ENCODE results near the gene ISG20.

Gene ISG20

GRCh38 chr15:88652456-88653199 lies 13.8 kb downstream of the ISG20 start:
- Histone ChIP-seq H3K4me1 (ENCODE audit: control insufficient read depth, insufficient read depth, low read length) (peaks cover 9% of the 10 kb centered on the region), H3K36me3 (ENCODE audit: control insufficient read depth in 2 of 2, insufficient read depth in 1 of 2, low read length in 2 of 2) (no peaks in the 10 kb centered on the region), H3K27ac (ENCODE audit: extremely low read depth, low read depth, low read length) (no peak overlapping the region), H3K4me3 (ENCODE audit: low read depth, low read length) (no peak overlapping the region), H3K9me3 (ENCODE audit: control insufficient read depth, insufficient read depth, low read depth, low read length) (no peaks in the 10 kb centered on the region)
- CTCF ChIA-PET = interaction anchor here (0.7 to 1.1 kb wide), 3 partner anchors 176 to 555 kb away, joined by 3 read pairs; no protein-coding TSS in a partner anchor
- POLR2A ChIA-PET = interaction anchor here (1.5 kb wide), 1 partner anchor 14 kb away, joined by 3 read pairs; the partner anchor contains the start of gene ISG20
- no peak for TF ChIP-seq ZNF654 (tag by site-specific recombination; IDR thresholded peaks at IDR 0.05; ENCODE audit: low read depth)
- TF ChIP-seq ZBTB20 (tag by site-specific recombination; IDR thresholded peaks at IDR 0.05) = peak; percentile 42; the same call in 1 of the 2 replicates
- no peak for TF ChIP-seq ZNF311 (tag by site-specific recombination; IDR thresholded peaks at IDR 0.05; ENCODE audit: borderline replicate concordance)
- TF ChIP-seq ZSCAN16 (tag by site-specific recombination; IDR thresholded peaks at IDR 0.05) = no peak
- no peak for TF ChIP-seq ZNF768 (tag by site-specific recombination; IDR thresholded peaks at IDR 0.05)
- TF ChIP-seq ZNF175 (tag by site-specific recombination; IDR thresholded peaks at IDR 0.05) = no peak
- no peak for TF ChIP-seq ZNF280D (tag by site-specific recombination; IDR thresholded peaks at IDR 0.05)
- no peak for TF ChIP-seq KLF10 (tag by site-specific recombination; IDR thresholded peaks at IDR 0.05)
- TF ChIP-seq ZNF510 (tag by site-specific recombination; IDR thresholded peaks at IDR 0.05; ENCODE audit: insufficient replicate concordance) = no peak
- TF ChIP-seq ELK4 (IDR thresholded peaks at IDR 0.05; ENCODE audit: borderline replicate concordance, low read depth, low read length) = no peak
- no peak for TF ChIP-seq ZFP3 (tag by site-specific recombination; IDR thresholded peaks at IDR 0.05; ENCODE audit: low read depth)
- peak; percentile 84 for TF ChIP-seq ZIC2 (tag by site-specific recombination; IDR thresholded peaks at IDR 0.05)
- TF ChIP-seq, protein P1, sequence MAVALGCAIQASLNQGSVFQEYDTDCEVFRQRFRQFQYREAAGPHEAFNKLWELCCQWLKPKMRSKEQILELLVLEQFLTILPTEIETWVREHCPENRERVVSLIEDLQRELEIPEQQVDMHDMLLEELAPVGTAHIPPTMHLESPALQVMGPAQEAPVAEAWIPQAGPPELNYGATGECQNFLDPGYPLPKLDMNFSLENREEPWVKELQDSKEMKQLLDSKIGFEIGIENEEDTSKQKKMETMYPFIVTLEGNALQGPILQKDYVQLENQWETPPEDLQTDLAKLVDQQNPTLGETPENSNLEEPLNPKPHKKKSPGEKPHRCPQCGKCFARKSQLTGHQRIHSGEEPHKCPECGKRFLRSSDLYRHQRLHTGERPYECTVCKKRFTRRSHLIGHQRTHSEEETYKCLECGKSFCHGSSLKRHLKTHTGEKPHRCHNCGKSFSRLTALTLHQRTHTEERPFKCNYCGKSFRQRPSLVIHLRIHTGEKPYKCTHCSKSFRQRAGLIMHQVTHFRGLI (tag by site-specific recombination; IDR thresholded peaks at IDR 0.05) = no peak
- TF ChIP-seq ZFP41 (tag by site-specific recombination; IDR thresholded peaks at IDR 0.05; ENCODE audit: borderline replicate concordance) = no peak
- no peak for TF ChIP-seq GLIS1 (tag by site-specific recombination; IDR thresholded peaks at IDR 0.05)
- TF ChIP-seq, protein P2, sequence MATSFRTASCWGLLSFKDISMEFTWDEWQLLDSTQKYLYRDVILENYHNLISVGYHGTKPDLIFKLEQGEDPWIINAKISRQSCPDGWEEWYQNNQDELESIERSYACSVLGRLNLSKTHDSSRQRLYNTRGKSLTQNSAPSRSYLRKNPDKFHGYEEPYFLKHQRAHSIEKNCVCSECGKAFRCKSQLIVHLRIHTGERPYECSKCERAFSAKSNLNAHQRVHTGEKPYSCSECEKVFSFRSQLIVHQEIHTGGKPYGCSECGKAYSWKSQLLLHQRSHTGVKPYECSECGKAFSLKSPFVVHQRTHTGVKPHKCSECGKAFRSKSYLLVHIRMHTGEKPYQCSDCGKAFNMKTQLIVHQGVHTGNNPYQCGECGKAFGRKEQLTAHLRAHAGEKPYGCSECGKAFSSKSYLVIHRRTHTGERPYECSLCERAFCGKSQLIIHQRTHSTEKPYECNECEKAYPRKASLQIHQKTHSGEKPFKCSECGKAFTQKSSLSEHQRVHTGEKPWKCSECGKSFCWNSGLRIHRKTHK (tag by site-specific recombination; IDR thresholded peaks at IDR 0.05) = no peak
- TF ChIP-seq TRIM28 (IDR thresholded peaks at IDR 0.05; ENCODE audit: borderline replicate concordance, low read length) = no peak
